ENCODE results near the gene HRH3.

GRCh38 chr20:62230696-62231095, 10.6 kb upstream of the HRH3 start:
- TF ChIP-seq POLR2AphosphoS5 (IDR thresholded peaks at IDR 0.05; ENCODE audit: low read depth, low read length), result no peak
- TF ChIP-seq POLR2A (IDR thresholded peaks at IDR 0.05; ENCODE audit: low read depth, low read length), result no peak
- no peak for TF ChIP-seq TAF1 (IDR thresholded peaks at IDR 0.05; ENCODE audit: borderline replicate concordance, low read depth, low read length)

Measured in GM12892 (cell line).